HEK293T (cell line): ENCODE data around the gene IGSF3.
A peak's percentile ranks its signal among the peaks of the same experiment; 100 is the strongest.

Source experiments
- FOXM1 ChIP-seq: fragments of 450-650 bp; IDR thresholded peaks from 2 replicates; pipeline ENCODE4 v1.6.1; 2017; ENCODE audit warnings: mild to moderate bottlenecking, borderline replicate concordance
- PKNOX1 ChIP-seq: fragments of 450-650 bp; IDR thresholded peaks from 2 replicates; pipeline ENCODE4 v1.6.1; 2016
- SP1 ChIP-seq: fragments of 450-650 bp; IDR thresholded peaks from 2 replicates; pipeline ENCODE4 v1.6.1; 2017
- SUZ12 ChIP-seq: fragments of 450-650 bp; IDR thresholded peaks from 2 replicates; pipeline ENCODE4 v1.6.1; 2016; ENCODE audit warnings: mild to moderate bottlenecking
- ZNF384 ChIP-seq: fragments of 450-650 bp; IDR thresholded peaks from 2 replicates; pipeline ENCODE4 v1.6.1; 2016

GRCh38 chr1:116553386-116554115 is 114.0 kb downstream of the IGSF3 start:
- TF ChIP-seq FOXM1 (no peak), SP1 (no peak), ZNF384 (no peak), SUZ12 (no peak), PKNOX1 (peak; percentile 59)
